Endothelial cell of umbilical vein (primary cell): ENCODE data around the gene UFSP2.

ENCODE experiments used
- CTCF ChIP-seq, 2 donors: IDR thresholded peaks; 1 replicate in 1 of 2; 2 replicates in 1 of 2; pipeline ENCODE4 v1.5.1; 2011; ENCODE audit warnings: low read length in 2 of 2, mild to moderate bottlenecking in 2 of 2, moderate library complexity in 2 of 2, control low read depth in 1 of 2, inconsistent platforms in 1 of 2, low read depth in 1 of 2; ENCODE audit not compliant: insufficient read depth in 1 of 2; ENCODE audit errors: extremely low read depth in 1 of 2
- EZH2 ChIP-seq: IDR thresholded peaks from 2 replicates; pipeline ENCODE4 v1.6.1; 2012; ENCODE audit warnings: borderline replicate concordance, low read depth, mild to moderate bottlenecking, moderate library complexity, low read length, inconsistent platforms; ENCODE audit not compliant: severe bottlenecking
- POLR2A ChIP-seq: IDR thresholded peaks from 2 replicates; pipeline ENCODE4 v1.6.1; 2012; ENCODE audit warnings: low read depth, mild to moderate bottlenecking, control low read depth, low read length

GRCh38 chr4:185408432-185408831, 17.3 kb downstream of the UFSP2 start:
- TF ChIP-seq POLR2A (no peak), CTCF (IDR thresholded peaks at IDR 0.05; ENCODE audit: extremely low read depth in 1 of 2, insufficient read depth in 1 of 2, low read depth in 1 of 2, low read length in 2 of 2) (no peak), EZH2 (no peak)
